SK-N-SH (cell line): ENCODE measurements around the gene MARVELD2.

Source experiments
- ELF1 ChIP-seq: IDR thresholded peaks from 2 replicates; pipeline ENCODE4 v1.4.0; 2012
- EP300 ChIP-seq, 2 experiments: IDR thresholded peaks; 2 replicates each; pipeline versions ENCODE4 v1.4.0 to v1.6.1; 2012; ENCODE audit warnings: borderline replicate concordance in 1 of 2, low read depth in 1 of 2, low read length in 1 of 2
- RAD21 ChIP-seq: IDR thresholded peaks from 2 replicates; pipeline ENCODE4 v1.6.1; 2012; ENCODE audit warnings: mild to moderate bottlenecking, low read length
- TF ChIP-seq, protein P1 (sequence below): fragments of 200-600 bp; sonication (generic); IDR thresholded peaks from 2 replicates; pipeline ENCODE4 v1.6.1; 2017; ENCODE audit warnings: antibody characterized with exemption, mild to moderate bottlenecking, moderate library complexity
- TF ChIP-seq, protein P2 (sequence below): IDR thresholded peaks from 2 replicates; pipeline ENCODE4 v1.4.0; 2012; ENCODE audit warnings: low read depth

DNA sequence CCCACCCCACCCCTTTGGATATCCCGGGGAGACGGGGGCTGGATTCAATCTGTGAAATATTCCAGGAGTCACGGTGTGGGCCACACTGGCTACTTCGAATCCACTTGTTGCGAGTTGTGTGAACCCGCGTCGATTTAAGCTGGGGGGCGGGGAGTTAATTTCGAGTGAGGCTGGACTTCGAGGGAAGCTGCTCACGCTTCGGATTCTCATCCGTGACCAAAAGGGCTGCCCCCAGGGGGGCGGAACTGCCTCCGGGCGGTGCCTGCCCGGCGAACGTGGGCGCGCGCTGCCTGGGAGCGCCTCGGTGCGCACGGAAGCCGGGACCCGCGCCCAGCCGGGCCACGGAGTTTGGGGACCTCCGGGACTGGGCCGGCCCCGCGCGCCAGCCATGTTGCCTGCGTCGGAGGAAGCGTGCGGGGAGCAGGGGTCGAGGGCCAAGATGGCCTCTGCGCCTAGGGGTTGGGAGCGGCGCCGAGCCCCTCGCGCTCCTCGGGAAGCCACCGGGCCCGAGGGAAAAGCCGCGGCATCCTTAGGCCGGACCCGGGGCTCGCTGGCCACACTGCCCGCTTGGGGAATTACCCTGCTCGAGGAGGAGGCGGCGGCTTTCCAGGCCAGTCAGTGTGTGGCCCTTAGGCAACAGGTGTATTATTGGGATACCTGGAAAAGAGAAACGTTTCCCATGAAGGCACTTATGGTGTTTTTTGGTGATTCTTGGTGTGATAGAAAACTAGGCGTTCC, 78.6 kb downstream of the MARVELD2 start:
- TF ChIP-seq, protein P1, sequence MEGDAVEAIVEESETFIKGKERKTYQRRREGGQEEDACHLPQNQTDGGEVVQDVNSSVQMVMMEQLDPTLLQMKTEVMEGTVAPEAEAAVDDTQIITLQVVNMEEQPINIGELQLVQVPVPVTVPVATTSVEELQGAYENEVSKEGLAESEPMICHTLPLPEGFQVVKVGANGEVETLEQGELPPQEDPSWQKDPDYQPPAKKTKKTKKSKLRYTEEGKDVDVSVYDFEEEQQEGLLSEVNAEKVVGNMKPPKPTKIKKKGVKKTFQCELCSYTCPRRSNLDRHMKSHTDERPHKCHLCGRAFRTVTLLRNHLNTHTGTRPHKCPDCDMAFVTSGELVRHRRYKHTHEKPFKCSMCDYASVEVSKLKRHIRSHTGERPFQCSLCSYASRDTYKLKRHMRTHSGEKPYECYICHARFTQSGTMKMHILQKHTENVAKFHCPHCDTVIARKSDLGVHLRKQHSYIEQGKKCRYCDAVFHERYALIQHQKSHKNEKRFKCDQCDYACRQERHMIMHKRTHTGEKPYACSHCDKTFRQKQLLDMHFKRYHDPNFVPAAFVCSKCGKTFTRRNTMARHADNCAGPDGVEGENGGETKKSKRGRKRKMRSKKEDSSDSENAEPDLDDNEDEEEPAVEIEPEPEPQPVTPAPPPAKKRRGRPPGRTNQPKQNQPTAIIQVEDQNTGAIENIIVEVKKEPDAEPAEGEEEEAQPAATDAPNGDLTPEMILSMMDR: no peak
- TF ChIP-seq EP300 (IDR thresholded peaks at IDR 0.05; ENCODE audit: borderline replicate concordance in 1 of 2, low read depth in 1 of 2, low read length in 1 of 2): no peak
- TF ChIP-seq RAD21: no peak
- TF ChIP-seq, protein P2, sequence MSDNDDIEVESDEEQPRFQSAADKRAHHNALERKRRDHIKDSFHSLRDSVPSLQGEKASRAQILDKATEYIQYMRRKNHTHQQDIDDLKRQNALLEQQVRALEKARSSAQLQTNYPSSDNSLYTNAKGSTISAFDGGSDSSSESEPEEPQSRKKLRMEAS: peak; percentile 66
- TF ChIP-seq ELF1: no peak
